Activated T-cell treated with anti-CD3 and anti-CD28 coated beads for 24 hours (primary cell): ENCODE results near the gene CLMN.

Experiments
- DNase-seq: peaks from one replicate; pipeline ENCODE4 v3.0.0-alpha.2; 2020; ENCODE audit warnings: low read depth

Gene CLMN

GRCh38 chr14:95321693-95322455, 2.2 kb upstream of the CLMN start:
- no peak for DNase-seq

DNA sequence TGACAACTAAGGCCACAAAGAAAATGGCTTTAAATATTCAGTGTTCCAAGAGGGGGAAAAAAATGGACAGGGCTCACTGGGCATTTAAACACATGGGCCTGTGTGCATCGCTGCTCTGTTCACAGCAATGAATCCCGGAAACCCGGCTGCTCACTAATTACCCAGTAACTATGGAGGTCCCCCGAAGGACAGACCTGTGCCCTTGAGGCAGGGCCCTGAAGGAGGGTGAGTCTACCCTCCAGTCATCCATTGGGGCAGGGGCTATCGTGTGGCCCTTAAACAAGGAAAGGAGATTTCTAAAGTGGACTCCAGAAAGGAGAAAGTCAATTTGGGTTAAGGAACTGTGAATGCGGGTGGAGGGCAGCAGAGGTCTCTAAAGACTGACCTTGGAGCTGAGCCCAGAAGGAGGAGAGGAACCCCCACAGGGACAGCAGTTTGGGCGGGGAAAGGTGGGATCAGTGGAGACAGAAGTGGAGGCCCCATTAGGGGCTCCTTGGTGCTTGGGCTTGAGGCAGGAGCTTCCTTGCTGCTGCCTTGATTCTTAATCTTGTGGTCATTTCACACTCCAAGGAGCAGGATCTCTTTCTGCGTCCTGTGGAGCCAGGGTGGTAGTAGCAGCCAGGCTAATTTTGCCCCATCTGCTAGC, 1.4 kb upstream of the CLMN start:
- DNase-seq, result no peak

DNA sequence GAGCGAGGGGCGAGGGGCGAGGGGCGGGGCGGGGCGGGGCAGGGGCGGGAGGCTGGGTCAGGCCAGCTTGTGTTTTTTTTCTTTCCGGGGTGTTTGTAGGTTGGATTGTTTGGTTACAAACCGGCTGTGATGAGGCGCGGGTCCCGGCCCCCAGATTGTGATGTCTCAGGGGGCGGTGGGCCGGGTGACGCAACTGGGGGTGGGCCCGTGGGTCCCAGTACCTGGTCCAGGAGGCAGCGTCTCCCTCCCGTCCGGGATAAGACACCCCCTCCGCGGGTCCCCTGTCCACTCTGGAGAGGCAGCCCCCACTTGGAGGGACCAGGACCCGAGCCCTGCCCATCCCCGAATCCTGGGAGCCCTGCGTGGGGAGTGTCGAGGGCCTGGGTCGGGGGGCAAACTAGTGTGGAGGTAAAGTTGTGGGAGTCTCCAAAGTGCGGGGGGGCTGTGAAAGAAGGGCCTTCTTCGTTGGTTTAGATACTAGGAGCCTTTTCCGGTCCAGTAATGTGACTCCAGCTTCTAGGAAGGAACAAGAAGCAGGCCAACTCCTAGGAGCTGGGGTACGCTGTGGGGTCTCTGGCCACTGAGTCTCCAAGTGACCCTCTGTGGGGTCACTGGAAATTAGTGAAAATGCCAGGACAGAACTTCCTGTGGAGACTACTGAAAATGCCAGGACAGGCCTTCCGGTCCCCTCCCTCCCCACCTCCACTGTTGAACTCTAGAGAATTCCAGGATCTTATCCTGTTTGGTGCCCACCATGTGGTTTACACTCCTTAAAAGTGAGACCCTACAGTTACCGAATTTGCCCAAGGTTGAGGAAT, 579 bp upstream of the CLMN start:
- no peak for DNase-seq

DNA sequence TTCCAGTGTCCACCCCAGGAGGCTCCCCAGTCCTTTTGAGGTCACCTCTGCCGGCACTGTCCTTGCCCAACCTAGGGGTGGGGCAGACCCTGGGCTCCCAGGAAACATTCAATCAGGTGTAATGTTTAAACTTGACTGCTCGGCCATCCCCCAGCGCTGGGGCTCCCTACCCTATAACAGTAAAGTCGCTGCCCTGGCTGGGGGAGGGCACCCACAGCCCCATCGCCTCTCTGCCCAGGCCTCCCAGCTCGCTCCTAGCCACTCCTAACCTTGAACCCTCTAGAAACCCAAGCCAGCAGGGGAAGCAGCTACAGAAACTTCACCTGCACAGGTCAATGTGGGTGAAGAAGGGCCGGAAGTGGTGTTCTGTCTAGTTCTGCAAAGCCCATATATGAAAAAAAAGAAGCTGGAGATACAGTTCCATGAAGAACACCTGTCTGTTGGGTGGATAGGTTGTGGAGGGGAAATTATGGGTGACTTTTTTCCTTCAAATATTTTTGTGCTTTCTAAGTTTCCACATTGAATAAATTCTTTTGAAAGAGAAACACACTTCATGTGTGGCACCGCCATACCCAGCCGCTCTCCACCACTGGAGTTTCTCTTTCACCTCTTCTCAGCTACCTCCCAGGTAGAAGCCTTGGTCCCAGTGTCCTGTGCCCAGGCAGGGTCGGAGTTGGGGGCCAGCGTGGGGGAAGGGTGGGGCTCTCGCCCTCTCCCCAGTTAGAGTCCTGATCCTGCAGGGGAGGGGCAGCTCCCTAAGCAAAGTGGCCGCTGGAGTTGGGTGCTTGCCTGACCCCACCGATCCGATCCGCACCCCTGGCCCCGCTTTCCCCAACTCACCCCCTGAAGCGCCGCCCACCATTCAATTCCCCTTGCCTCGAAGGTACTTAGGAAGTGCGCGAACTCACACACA, 1.1 kb downstream of the CLMN start:
- DNase-seq, result no peak

GRCh38 chr14:95317817-95318343, 1.8 kb downstream of the CLMN start:
- no peak for DNase-seq

GRCh38 chr14:95316821-95317220, 2.9 kb downstream of the CLMN start:
- no peak for DNase-seq

GRCh38 chr14:95315579-95315978, 4.1 kb downstream of the CLMN start:
- DNase-seq, result no peak

DNA sequence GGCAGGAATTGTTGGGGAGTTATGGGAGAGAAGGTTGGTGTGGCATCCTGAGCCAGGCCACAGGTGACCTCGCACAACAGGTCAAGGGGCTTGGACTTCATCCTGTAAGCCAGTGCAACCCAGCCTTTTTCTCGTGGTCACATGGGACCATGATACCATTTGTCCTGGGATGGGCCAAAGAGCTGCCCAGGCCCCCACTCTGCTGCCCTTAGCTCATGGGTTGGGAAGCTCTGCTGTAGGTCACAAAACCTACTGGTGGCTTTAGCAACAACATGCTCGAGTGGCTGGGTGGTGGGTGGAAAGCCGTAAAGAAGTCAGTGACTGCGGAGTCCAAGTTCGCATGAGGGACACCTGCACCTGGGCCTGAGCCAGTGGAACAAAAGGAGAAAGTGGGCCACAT, 4.6 kb downstream of the CLMN start:
- no peak for DNase-seq

DNA sequence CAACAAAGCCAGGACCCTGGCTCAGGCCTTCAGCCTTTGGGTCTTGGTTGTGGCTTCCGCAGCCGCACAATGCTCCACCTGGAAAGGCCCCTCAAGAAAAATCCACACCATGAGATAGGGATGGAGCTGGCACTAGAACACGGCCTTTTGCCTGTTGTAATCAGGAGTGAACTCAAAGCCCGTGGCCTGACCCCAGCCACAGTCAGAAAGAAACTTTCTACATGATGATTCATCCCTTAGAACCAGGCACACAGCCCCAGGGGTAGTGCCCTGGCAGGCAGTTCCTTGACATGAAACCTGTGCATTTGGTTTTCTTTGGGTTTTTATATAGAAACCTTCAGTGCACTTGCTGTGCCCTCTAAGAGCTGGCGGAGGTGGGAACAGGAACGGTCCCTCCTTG, 5.1 kb downstream of the CLMN start:
- DNase-seq, result peak; percentile 10

DNA sequence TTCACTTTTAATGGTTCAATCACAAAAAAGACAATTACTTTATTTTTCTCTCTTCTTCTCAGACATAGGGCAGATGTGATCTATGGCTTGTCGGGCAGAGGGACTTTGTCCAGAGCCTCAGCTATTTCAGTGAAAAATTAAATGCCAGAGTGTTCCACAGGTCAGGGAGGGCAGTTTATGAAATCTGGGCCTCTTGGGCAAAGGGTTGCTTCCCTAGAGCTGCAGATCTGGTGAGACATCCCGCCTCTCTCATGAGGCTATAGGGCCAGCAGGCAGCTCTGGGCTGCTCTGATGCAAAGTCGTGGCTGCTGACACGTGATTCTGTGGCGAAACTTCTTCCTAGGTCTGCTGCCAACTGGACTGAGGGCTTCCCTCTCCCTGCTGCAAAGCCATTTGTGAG, 6.0 kb downstream of the CLMN start:
- no peak for DNase-seq

DNA sequence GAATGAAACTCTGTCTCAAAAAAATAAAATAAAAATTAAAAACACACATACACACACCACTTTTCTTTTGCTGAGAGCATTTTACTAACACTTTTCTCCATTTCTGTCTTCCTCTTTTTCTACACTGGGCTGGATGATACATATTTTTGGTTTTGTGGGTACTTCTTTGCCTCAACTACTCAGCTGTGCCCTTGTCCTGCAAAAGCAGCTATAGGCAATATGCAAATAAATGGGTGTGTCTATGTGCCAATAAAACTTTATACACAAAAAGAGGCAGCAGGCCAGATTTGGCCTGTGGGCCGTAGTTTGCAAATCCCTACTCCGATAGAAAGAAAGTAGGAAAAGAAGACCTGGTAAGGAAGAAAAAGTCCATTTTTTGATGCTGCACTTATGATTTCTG, 6.5 kb downstream of the CLMN start:
- DNase-seq, result no peak

DNA sequence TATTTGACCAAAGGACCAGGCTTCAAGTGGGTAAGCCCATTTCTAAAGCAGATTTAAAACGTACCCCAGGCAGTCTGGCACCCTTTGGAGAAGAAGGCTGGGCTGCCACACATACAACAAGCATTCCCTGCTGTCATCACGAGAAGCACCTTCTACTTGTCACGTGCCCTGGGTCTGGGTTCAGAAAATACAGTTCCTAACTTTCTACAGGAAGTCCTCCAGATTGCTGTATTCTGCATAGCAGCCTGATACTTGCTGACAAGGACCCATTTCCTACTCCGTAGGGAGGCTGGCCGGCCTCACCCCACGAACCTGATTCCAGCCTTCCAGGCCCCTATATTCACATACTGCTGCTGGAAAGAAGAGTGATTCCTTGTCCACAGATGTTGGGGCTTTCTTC, 7.4 kb downstream of the CLMN start:
- DNase-seq, result no peak

GRCh38 chr14:95311752-95312151, 8.0 kb downstream of the CLMN start:
- no peak for DNase-seq

- no peak for DNase-seq
Observed at GRCh38 chr14:95310635-95311380, 8.9 kb downstream of the CLMN start.

- no peak for DNase-seq
Observed at GRCh38 chr14:95309261-95310051, 10.3 kb downstream of the CLMN start.

DNA sequence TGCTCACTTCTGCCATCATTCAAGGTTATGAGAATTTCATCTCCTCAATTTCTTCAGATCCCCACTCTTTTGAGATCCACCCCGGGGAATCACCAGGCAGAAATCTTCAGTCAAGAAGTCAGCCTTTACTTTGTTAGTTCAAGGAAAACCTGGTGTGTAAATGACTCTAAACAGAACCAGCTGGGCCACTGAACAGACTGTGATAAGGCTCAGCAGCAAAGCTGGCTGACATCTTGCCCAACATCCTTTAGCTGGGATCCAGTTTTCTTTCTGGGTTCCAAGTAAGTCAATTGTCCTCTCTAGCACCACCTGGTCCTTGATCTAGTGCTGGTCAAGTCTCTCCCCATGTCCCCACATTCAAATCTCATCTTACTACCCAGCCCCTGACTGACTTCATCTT, 11.6 kb downstream of the CLMN start:
- DNase-seq, result no peak

DNA sequence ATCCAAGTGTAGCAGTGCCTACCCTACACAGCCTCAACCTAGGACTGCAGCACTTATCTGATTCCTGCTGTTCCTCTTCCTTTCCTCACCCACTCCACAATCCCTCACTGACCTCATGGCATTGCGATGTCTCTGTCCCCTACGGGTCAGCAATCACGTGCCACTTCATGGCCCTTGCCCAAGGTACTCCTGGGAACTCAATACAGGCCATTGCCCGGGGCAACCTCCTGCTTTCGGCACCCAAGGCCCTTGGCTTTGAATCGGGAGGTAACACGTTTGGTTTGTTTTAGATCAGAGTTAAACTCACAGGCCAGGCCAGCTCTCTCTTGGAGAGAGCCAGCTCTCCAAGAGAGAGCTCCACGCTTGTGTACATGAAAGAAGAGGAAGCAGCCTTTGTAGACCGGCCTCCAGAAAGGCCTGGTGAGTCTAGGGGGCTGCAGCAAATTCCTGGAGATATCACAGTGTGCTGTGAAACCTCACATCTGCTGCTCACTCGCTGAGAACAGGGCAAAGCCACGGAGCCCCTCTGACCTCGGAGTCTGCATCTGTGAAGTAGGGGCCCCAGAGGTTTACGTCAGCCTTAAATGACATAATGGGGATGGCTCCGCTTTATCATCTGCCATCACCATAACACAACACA, 12.2 kb downstream of the CLMN start:
- DNase-seq, result no peak

DNA sequence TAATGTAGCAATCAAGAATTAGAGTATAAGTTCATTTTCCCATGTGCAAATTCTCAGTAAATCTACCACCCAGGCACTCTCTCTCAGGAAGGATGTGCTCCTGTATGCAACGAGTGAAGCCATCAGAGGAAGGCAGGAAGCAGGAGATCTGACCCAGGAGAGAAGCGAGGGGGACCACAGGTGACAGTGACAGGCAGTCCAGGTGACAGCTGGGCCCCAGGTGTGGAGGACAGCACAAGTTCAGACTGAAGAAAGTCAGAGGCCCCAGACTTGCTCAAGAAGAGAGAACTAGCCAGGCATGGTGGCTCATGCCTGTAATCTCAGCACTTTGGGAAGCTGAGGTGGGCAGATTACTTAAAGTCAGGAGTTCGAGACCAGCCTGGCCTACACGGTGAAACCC, 13.8 kb downstream of the CLMN start:
- no peak for DNase-seq

DNA sequence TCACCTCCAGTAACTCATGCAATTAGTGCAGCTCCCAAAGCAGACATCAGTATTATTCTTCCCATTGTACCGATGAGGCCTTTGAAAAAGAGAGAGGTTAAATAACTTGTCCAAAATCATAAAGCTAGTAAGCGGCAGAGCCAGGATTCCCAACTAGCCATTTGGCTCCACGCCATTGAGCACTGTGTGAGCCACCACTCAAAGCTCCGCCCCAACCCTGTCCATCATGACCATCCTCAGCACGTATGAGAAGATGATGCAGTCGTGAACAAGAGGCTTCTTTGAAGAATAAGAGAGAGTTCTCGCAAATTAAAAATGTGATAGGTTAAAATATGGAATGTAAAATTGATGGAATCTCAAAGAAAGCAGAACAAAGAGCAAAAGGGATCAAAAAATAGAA, 14.6 kb downstream of the CLMN start:
- no peak for DNase-seq

GRCh38 chr14:95304342-95304741, 15.4 kb downstream of the CLMN start:
- no peak for DNase-seq
